Effector CD4-positive, alpha-beta T cell (primary cell): ENCODE results near the gene SYNE2.

Experiments used
- DNase-seq: peaks from one replicate; pipeline ENCODE4 v3.0.0-alpha.2; 2020

SYNE2 gene

DNA sequence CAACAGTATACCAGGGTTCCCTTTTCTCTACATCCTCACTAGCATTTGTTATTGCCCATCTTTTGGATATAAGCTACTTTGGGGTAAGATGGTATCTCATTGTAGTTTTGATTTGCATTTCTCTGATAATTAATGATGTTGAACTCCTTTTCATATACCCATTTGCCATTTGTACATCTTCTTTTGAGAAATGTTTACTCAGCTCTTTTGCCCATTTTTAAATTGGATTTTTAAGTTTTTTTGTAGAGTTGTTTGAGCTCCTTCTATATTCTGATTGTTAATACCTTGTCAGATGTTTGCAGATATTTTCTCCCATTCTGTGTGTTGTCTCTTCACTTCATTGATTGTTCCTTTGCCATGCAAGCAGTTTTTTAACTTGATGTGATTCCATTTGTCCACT is 419.2 kb downstream of the SYNE2 start:
- DNase-seq = no peak
